ENCODE data around the gene ZMIZ1. TPM values are rescaled to one million over a fixed set of nuclear protein-coding genes. Genes with fewer than 3 reads are reported as not detected.
A peak's percentile ranks its signal among the peaks of the same experiment; 100 is the strongest.

The ZMIZ1 gene
- total RNA-seq, 1 donor from 2014 or later, result 46.2 TPM

GRCh38 chr10:79048639-79049550, 19.9 kb upstream of the ZMIZ1 start:
- Mint-ChIP-seq H3K27ac (ENCODE audit: unreplicated experiment) (no peak overlapping the region), H3K9me3 (ENCODE audit: low read depth) (no peaks in the 10 kb centered on the region), H3K36me3 (ENCODE audit: low read depth) (no peaks in the 10 kb centered on the region), H3K4me3 (ENCODE audit: unreplicated experiment) (no peak overlapping the region), H3K4me1 (ENCODE audit: low read depth) (peaks cover 20% of the 10 kb centered on the region), H3K27me3 (ENCODE audit: low read depth) (peaks cover 6% of the 10 kb centered on the region)
- TF ChIP-seq, protein P1, sequence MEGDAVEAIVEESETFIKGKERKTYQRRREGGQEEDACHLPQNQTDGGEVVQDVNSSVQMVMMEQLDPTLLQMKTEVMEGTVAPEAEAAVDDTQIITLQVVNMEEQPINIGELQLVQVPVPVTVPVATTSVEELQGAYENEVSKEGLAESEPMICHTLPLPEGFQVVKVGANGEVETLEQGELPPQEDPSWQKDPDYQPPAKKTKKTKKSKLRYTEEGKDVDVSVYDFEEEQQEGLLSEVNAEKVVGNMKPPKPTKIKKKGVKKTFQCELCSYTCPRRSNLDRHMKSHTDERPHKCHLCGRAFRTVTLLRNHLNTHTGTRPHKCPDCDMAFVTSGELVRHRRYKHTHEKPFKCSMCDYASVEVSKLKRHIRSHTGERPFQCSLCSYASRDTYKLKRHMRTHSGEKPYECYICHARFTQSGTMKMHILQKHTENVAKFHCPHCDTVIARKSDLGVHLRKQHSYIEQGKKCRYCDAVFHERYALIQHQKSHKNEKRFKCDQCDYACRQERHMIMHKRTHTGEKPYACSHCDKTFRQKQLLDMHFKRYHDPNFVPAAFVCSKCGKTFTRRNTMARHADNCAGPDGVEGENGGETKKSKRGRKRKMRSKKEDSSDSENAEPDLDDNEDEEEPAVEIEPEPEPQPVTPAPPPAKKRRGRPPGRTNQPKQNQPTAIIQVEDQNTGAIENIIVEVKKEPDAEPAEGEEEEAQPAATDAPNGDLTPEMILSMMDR (IDR thresholded peaks at IDR 0.05), result no peak
- DNase-seq (ENCODE audit: low spot score), result peak; percentile 59

DNA sequence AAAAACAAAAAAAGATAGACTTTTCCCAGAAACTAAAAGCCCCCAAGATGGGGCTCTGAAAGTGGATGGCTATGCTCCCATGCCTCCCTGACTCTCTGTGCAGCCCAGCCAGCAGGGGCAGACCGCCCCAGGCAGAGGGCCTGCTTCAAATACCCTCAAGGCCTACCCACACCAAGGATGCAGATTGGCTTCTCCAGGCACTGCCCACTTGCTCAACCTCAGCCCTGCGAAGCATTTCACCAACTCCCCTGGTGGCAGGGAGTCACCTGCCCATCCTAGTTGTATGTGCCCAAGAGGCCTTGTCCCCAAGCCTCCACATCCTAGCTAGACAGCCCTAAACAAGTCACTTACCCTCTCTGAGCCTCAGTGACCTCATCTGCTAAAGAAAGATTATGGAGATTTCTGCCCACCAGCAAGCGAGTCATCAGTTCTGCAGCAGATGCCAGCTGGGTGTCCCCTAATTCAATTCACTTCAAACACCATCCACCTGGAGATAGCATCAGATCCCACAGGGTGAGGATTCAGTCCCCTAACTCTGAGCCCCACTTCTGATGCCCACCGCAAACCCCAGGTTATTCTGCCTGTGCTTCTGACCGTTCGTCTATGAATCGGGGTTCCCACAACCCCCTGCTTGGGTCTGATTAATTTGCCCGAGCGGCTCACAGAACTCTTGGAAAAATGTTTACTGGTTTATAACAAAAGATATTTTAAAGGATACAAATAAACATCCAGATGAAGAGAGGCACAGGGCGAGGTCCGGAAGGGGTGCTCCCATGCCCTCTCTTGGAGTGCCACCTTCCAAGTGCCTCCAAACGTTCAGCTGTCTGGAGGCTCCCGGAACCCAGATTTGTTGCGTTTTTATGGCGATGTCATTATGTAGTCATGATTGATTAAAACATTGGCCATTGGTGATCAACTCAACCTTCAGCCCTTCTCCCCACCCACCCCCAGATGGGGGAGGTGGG, 18.6 kb upstream of the ZMIZ1 start:
- Mint-ChIP-seq H3K27ac (ENCODE audit: unreplicated experiment) (no peak overlapping the region), H3K36me3 (ENCODE audit: low read depth) (no peaks in the 10 kb centered on the region), H3K4me1 (ENCODE audit: low read depth) (peaks cover 20% of the 10 kb centered on the region), H3K27me3 (ENCODE audit: low read depth) (no peaks in the 10 kb centered on the region), H3K4me3 (ENCODE audit: unreplicated experiment) (no peak overlapping the region), H3K9me3 (ENCODE audit: low read depth) (no peaks in the 10 kb centered on the region)
- DNase-seq (ENCODE audit: low spot score), result peak; percentile 63
- TF ChIP-seq, protein P1 (IDR thresholded peaks at IDR 0.05), result no peak

GRCh38 chr10:79050896-79051555, 17.7 kb upstream of the ZMIZ1 start:
- Mint-ChIP-seq H3K27ac (ENCODE audit: unreplicated experiment) (no peak overlapping the region), H3K27me3 (ENCODE audit: low read depth) (no peaks in the 10 kb centered on the region)
- DNase-seq (ENCODE audit: low spot score), result peak; percentile 25

GRCh38 chr10:79051766-79052165, 17.0 kb upstream of the ZMIZ1 start:
- Mint-ChIP-seq H3K36me3 (ENCODE audit: low read depth) (no peaks in the 10 kb centered on the region), H3K4me1 (ENCODE audit: low read depth) (peaks cover 20% of the 10 kb centered on the region), H3K9me3 (ENCODE audit: low read depth) (no peaks in the 10 kb centered on the region), H3K27me3 (ENCODE audit: low read depth) (no peaks in the 10 kb centered on the region), H3K27ac (ENCODE audit: unreplicated experiment) (no peak overlapping the region), H3K4me3 (ENCODE audit: unreplicated experiment) (no peak overlapping the region)
- DNase-seq (ENCODE audit: low spot score), result peak; percentile 68
- TF ChIP-seq, protein P1 (IDR thresholded peaks at IDR 0.05), result no peak

More at GRCh38 chr10:79050896-79051555, 17.7 kb upstream of the ZMIZ1 start:
- Mint-ChIP-seq H3K4me1 (ENCODE audit: low read depth) (peaks cover 20% of the 10 kb centered on the region), H3K36me3 (ENCODE audit: low read depth) (no peaks in the 10 kb centered on the region), H3K4me3 (ENCODE audit: unreplicated experiment) (no peak overlapping the region), H3K9me3 (ENCODE audit: low read depth) (no peaks in the 10 kb centered on the region)
- TF ChIP-seq, protein P1 (IDR thresholded peaks at IDR 0.05), result no peak
